Measurements from ENCODE around the gene GRB10. TPM values are rescaled to one million over a fixed set of nuclear protein-coding genes. Genes with fewer than 3 reads are reported as not detected.

The GRB10 gene
- polyA plus RNA-seq, 2 of the 4 experiments (the other 2 are of a cell fraction) = 23.2 to 37.0 TPM

GRCh38 chr7:50644114-50644513 lies 138.6 kb downstream of the GRB10 start:
- H3K27ac ChIP-seq = no peak overlapping the region

GRCh38 chr7:50641442-50642405 lies 141.0 kb downstream of the GRB10 start:
- ATAC-seq (peak; percentile 34 to 42; a peak in 3 of 6 replicates), FAIRE-seq (no peak), DNase-seq (ENCODE audit: low read depth in 1 of 2, low spot score in 1 of 2) (no peak)
- no peak overlapping the region for H3K4me3 ChIP-seq
- H3K9me3 ChIP-seq = no peaks in the 10 kb centered on the region
- H3K27ac ChIP-seq = no peak overlapping the region
- H3K4me1 ChIP-seq = peaks cover 6% of the 10 kb centered on the region; the same call in 1 of the 3 replicates
- H3K4me2 ChIP-seq = no peak overlapping the region
- WGBS (ENCODE audit: missing lambda C conversion rate) = 89% methylated on average over 16 of the region's 18 CpGs
- POLR2A ChIA-PET = no interaction called here
- no peak for TF ChIP-seq FOSL2 (IDR thresholded peaks at IDR 0.05)
- TF ChIP-seq FOSL2 (CRISPR knock-in tag; IDR thresholded peaks at IDR 0.05) = no peak
- TF ChIP-seq RAD21 (conservative IDR thresholded peaks at IDR 0.05 in 1 of 2, IDR thresholded peaks at IDR 0.05 in 1 of 2) = peak in 1 of 2 experiments; percentile 17; a peak in 1 of 5 replicates
- CTCF ChIA-PET = interaction anchor here (1.0 to 2.0 kb wide), 3 partner anchors 9 to 413 kb away, joined by 3 to 10 read pairs (median 4); no protein-coding TSS in a partner anchor

More at GRCh38 chr7:50644114-50644513, 138.6 kb downstream of the GRB10 start:
- TF ChIP-seq ESRRA (IDR thresholded peaks at IDR 0.05; ENCODE audit: borderline replicate concordance, low read length) (no peak), MYC (IDR thresholded peaks at IDR 0.05; ENCODE audit: borderline replicate concordance, low read length) (no peak), NFE2L2 (conservative IDR thresholded peaks at IDR 0.05; ENCODE audit: low read length) (no peak), USF2 (IDR thresholded peaks at IDR 0.05) (no peak), KDM1A (IDR thresholded peaks at IDR 0.05; ENCODE audit: low read depth) (no peak), NR3C1 (IDR thresholded peaks at IDR 0.05) (no peak), MAX (IDR thresholded peaks at IDR 0.05) (no peak), ATOH8 (CRISPR knock-in tag; IDR thresholded peaks at IDR 0.05; ENCODE audit: low read depth) (no peak), RAD21 (conservative IDR thresholded peaks at IDR 0.05 in 1 of 2, IDR thresholded peaks at IDR 0.05 in 1 of 2) (no peak), ZC3H11A (IDR thresholded peaks at IDR 0.05) (no peak), BHLHE40 (IDR thresholded peaks at IDR 0.05; ENCODE audit: low read depth, low read length) (no peak), CBX8 (IDR thresholded peaks at IDR 0.05) (no peak), RARB (CRISPR knock-in tag; IDR thresholded peaks at IDR 0.05) (no peak)
- no peak overlapping the region for H3K4me3 ChIP-seq
- CTCF ChIA-PET = interaction anchor here (0.9 to 1.7 kb wide), 3 partner anchors 12 to 176 kb away, joined by 5 to 7 read pairs (median 5); no protein-coding TSS in a partner anchor
- H3K9me3 ChIP-seq = no peaks in the 10 kb centered on the region
- no peaks in the 10 kb centered on the region for H3K4me1 ChIP-seq
- ATAC-seq = no peak
- 91% methylated on average over 6 of the region's 6 CpGs for WGBS (ENCODE audit: missing lambda C conversion rate)
- POLR2A ChIA-PET = no interaction called here
- no peak overlapping the region for H3K4me2 ChIP-seq
- DNase-seq (ENCODE audit: low read depth in 1 of 2, low spot score in 1 of 2) = no peak
- no peak for FAIRE-seq

GRCh38 chr7:50640779-50641178 lies 141.9 kb downstream of the GRB10 start:
- no peak overlapping the region for H3K4me2 ChIP-seq
- ChIA-PET POLR2A (no interaction called here), CTCF (interaction anchor here (0.8 to 2.0 kb wide), 4 partner anchors 8 to 414 kb away, joined by 3 to 10 read pairs (median 4); no protein-coding TSS in a partner anchor)
- H3K9me3 ChIP-seq = no peaks in the 10 kb centered on the region
- no peak overlapping the region for H3K4me3 ChIP-seq
- TF ChIP-seq NR3C1 (IDR thresholded peaks at IDR 0.05) (no peak), ESRRA (IDR thresholded peaks at IDR 0.05; ENCODE audit: borderline replicate concordance, low read length) (no peak)
- peaks cover 6% of the 10 kb centered on the region; the same call in 1 of the 3 replicates for H3K4me1 ChIP-seq
- H3K27ac ChIP-seq = no peak overlapping the region
- ATAC-seq = no peak
- no peak for DNase-seq (ENCODE audit: low read depth in 1 of 2, low spot score in 1 of 2)
- no peak for FAIRE-seq
- 84% methylated on average over 7 of the region's 7 CpGs for WGBS (ENCODE audit: missing lambda C conversion rate)

GRCh38 chr7:50640256-50640655 lies 142.4 kb downstream of the GRB10 start:
- no peak for FAIRE-seq
- WGBS (ENCODE audit: missing lambda C conversion rate) = 87% methylated on average over 2 of the region's 2 CpGs
- POLR2A ChIA-PET = no interaction called here
- TF ChIP-seq RAD21 (conservative IDR thresholded peaks at IDR 0.05 in 1 of 2, IDR thresholded peaks at IDR 0.05 in 1 of 2) = no peak
- TF ChIP-seq JUN (IDR thresholded peaks at IDR 0.05) = no peak
- TF ChIP-seq PBX3 (IDR thresholded peaks at IDR 0.05) = no peak
- no peak for TF ChIP-seq CTCF (IDR thresholded peaks at IDR 0.05)
- no peak for TF ChIP-seq HOXA7 (CRISPR knock-in tag; IDR thresholded peaks at IDR 0.05)
- no peak for TF ChIP-seq BCL3 (IDR thresholded peaks at IDR 0.05)
- TF ChIP-seq ATOH8 (CRISPR knock-in tag; IDR thresholded peaks at IDR 0.05; ENCODE audit: low read depth) = no peak
- TF ChIP-seq POLR2AphosphoS2 (conservative IDR thresholded peaks at IDR 0.05; ENCODE audit: low read length) = no peak

More at GRCh38 chr7:50640256-50640655, 142.4 kb downstream of the GRB10 start:
- Histone ChIP-seq H3K27ac (no peak overlapping the region), H3K9me3 (no peaks in the 10 kb centered on the region), H3K4me3 (no peak overlapping the region), H3K4me1 (peaks cover 6% of the 10 kb centered on the region; the same call in 1 of the 3 replicates), H3K4me2 (no peak overlapping the region)
- CTCF ChIA-PET = interaction anchor here (0.8 to 2.0 kb wide), 5 partner anchors 8 to 415 kb away, joined by 3 to 10 read pairs (median 3); no protein-coding TSS in a partner anchor
- no peak for DNase-seq (ENCODE audit: low read depth in 1 of 2, low spot score in 1 of 2)
- ATAC-seq = no peak

All from A549 (cell line).